WERI-Rb-1 (cell line): ENCODE data around the gene PDE7B.
"Not testable (repeated sequence)": the region's sequence is repeated elsewhere in the genome, so short reads cannot be mapped to it uniquely, and the experiment has no call there.

Source experiments
- DNase-seq: peaks from one replicate; pipeline ENCODE4 v3.0.0-alpha.2; 2020
- H3K27ac ChIP-seq: fragments of 250-450 bp; sonication (Bioruptor Pico); 2 replicates; pipeline ENCODE4 v1.5.1; 2020; ENCODE audit warnings: mild to moderate bottlenecking, moderate library complexity
- H3K27me3 ChIP-seq: fragments of 250-450 bp; sonication (Bioruptor Pico); 2 replicates; pipeline ENCODE4 v1.5.1; 2021; ENCODE audit warnings: mild to moderate bottlenecking, low read depth, moderate library complexity; ENCODE audit not compliant: insufficient read depth, severe bottlenecking
- H3K36me3 ChIP-seq: fragments of 250-450 bp; sonication (Bioruptor Pico); 2 replicates; pipeline ENCODE4 v1.5.1; 2020; ENCODE audit warnings: mild to moderate bottlenecking, moderate library complexity
- H3K4me3 ChIP-seq: 2 replicates; pipeline ENCODE4 v1.5.1; 2011; ENCODE audit warnings: low read depth, mild to moderate bottlenecking, control low read depth, low read length
- H3K9me3 ChIP-seq: fragments of 250-450 bp; sonication (Bioruptor Pico); 2 replicates; pipeline ENCODE4 v1.5.1; 2021; ENCODE audit warnings: mild to moderate bottlenecking, moderate library complexity; ENCODE audit not compliant: severe bottlenecking
- TF ChIP-seq, protein P1 (sequence below): IDR thresholded peaks from 2 replicates; pipeline ENCODE4 v1.5.1; 2011; ENCODE audit warnings: low read depth, mild to moderate bottlenecking, control low read depth, inconsistent platforms, low read length

PDE7B gene

DNA sequence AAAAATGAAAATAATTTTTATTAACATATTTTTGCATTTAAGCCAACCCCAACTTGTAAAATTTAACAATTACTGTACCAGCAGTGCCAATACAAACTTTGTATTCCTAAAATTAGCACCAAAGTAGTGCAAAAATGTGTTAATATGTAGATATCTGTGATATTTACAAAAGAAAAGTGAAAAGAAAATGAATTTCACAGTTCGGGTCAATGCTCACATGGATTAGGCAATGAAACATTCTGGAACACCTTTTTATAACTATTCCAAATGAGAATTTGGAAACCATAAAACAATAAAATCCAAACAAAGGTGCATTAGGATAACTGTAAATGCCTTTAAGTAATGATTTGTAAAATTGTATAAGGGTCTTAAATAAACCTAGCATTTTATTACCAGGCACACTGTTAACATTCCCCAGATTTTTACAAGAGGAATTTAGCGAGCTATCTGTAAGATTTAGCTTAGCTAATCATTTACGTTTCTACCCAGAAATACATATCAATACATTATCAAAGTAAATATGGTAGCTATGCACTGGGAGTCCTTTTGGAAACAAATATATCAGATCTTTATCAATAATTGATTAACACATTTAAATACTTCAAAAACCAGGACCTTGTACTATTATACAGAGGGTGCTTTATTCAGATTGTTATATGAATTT is 286.4 kb downstream of the PDE7B start:
- Histone ChIP-seq H3K27me3 (no peaks in the 10 kb centered on the region), H3K9me3 (peaks cover 11% of the 10 kb centered on the region), H3K36me3 (no peaks in the 10 kb centered on the region), H3K27ac (no peak overlapping the region), H3K4me3 (no peak overlapping the region)
- no peak for DNase-seq
- TF ChIP-seq, protein P1, sequence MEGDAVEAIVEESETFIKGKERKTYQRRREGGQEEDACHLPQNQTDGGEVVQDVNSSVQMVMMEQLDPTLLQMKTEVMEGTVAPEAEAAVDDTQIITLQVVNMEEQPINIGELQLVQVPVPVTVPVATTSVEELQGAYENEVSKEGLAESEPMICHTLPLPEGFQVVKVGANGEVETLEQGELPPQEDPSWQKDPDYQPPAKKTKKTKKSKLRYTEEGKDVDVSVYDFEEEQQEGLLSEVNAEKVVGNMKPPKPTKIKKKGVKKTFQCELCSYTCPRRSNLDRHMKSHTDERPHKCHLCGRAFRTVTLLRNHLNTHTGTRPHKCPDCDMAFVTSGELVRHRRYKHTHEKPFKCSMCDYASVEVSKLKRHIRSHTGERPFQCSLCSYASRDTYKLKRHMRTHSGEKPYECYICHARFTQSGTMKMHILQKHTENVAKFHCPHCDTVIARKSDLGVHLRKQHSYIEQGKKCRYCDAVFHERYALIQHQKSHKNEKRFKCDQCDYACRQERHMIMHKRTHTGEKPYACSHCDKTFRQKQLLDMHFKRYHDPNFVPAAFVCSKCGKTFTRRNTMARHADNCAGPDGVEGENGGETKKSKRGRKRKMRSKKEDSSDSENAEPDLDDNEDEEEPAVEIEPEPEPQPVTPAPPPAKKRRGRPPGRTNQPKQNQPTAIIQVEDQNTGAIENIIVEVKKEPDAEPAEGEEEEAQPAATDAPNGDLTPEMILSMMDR = no peak

DNA sequence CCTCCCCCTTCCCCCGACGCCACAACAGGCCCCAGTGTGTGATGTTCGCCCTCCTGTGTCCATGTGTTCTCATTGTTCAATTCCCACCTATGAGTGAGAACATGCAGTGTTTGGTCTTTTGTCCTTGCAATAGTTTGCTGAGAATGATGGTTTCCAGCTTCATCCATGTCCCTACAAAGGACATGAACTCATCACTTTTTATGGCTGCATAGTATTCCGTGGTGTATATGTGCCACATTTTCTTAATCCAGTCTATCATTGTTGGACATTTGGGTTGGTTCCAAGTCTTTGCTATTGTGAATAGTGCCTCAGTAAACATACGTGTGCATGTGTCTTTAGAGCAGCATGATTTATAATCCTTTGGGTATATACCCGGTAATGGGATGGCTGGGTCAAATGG is 287.6 kb downstream of the PDE7B start:
- not testable (repeated sequence) for DNase-seq, H3K36me3 ChIP-seq, H3K4me3 ChIP-seq, H3K27ac ChIP-seq, H3K27me3 ChIP-seq
- peaks cover 11% of the 10 kb centered on the region for H3K9me3 ChIP-seq

DNA sequence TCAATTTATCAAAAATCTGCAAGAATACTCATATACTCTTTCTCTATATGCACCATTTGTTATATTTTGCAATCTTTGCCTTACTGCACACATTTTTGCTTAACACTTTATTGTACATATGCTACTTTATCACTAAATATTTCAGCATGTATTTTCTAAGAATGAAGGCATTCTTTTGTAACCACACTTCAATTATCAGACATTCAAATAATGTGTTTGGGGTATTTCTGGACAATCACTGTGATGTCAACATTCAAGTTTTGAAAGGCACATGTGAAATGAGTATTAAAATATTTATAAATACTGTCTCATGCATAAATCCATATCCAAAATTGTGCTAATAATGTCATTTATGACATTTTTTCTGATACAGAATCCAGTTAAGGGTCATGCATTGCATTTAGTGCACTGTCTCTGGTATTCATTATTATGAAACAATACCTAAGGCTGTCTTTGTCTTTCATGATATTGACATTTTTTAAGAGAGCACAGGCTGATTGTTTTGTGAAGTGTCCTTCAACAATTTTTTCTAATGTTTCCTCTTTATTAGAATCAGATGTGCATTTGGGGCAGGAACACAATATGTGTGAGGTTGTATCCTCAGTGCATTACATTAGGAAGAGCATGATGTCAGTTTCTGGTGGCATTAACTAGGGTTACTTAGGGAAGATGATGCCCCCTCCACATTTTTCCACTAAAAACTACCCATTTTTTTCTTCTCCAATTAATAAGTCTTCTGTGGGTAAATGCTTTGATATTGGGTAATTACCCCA is 292.9 kb downstream of the PDE7B start:
- Histone ChIP-seq H3K9me3 (peaks cover 11% of the 10 kb centered on the region), H3K36me3 (no peaks in the 10 kb centered on the region), H3K4me3 (no peak overlapping the region), H3K27me3 (no peaks in the 10 kb centered on the region), H3K27ac (no peak overlapping the region)
- TF ChIP-seq, protein P1 = no peak
- DNase-seq = no peak

DNA sequence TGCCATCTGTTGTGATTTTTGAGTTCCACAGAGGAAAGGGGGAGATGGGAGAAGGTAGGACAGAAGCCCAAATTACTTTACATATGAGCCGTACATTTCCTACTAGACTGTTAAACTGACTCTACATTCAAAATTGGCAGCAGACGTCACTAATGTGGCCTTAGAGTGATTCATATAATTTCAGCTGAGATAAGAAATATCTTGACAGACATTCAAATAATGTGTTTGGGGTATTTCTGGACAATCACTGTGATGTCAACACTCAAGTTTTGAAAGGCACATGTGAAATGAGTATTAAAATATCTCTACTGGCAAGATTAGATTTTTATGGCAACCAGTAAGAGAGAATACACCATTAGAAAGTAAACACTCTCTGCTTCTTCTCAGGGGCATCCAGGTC is 294.6 kb downstream of the PDE7B start:
- Histone ChIP-seq H3K4me3 (no peak overlapping the region), H3K27me3 (no peaks in the 10 kb centered on the region), H3K36me3 (no peaks in the 10 kb centered on the region), H3K9me3 (peaks cover 5% of the 10 kb centered on the region), H3K27ac (no peak overlapping the region)
- DNase-seq = no peak
- TF ChIP-seq, protein P1 = no peak

DNA sequence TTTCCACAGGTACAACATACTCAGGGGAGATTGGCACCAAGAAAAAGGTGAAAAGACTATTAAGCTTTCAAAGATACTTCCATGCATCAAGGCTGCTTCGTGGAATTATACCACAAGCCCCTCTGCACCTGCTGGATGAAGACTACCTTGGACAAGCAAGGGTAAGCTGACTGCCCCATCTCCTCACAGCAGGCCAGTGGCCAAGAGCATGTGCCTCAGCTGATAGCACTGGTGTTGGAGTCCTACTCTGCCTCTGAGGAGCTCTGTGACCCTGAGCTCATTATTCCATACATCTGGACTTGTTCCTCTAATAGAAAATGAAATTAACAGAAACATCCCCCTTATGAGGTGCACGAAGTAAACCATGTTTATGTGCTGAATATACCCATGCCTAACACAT is 295.8 kb downstream of the PDE7B start:
- H3K4me3 ChIP-seq = no peak overlapping the region
- H3K27ac ChIP-seq = no peak overlapping the region
- DNase-seq = no peak
- H3K27me3 ChIP-seq = no peaks in the 10 kb centered on the region
- H3K9me3 ChIP-seq = no peaks in the 10 kb centered on the region
- H3K36me3 ChIP-seq = no peaks in the 10 kb centered on the region
- TF ChIP-seq, protein P1 = no peak

DNA sequence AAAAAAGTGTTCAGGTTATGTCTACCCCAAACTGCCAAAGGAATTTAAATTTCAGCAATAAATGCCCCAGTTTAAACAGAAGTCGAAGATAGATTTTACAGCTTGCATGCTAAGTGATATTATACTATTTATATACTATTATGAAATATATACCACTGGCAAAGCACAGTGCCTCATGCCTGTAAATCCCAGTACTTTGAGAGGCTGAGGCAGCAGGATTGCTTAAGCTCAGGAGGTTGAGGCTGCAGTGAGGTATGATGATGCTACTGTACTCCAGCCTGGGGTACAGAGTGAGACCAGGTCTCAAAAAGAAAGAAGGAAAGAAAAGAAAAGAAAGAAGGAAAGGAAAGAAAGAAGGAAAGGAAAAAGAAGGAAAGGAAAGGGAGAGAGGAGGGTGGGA is 296.6 kb downstream of the PDE7B start:
- Histone ChIP-seq H3K4me3 (no peak overlapping the region), H3K36me3 (no peaks in the 10 kb centered on the region), H3K27me3 (no peaks in the 10 kb centered on the region), H3K27ac (no peak overlapping the region), H3K9me3 (no peaks in the 10 kb centered on the region)
- TF ChIP-seq, protein P1 = no peak
- DNase-seq = no peak
